ENCODE data around the gene DYNC1LI2. TPM values are rescaled to one million over a fixed set of nuclear protein-coding genes. Genes with fewer than 3 reads are reported as not detected.

DYNC1LI2 gene
- total and polyA plus RNA-seq, 9 of the 15 experiments (the other 6 are each of a cell fraction or from before 2014, with no cell fraction given): 5.1 to 48.9 (median 38.2) TPM

DNA sequence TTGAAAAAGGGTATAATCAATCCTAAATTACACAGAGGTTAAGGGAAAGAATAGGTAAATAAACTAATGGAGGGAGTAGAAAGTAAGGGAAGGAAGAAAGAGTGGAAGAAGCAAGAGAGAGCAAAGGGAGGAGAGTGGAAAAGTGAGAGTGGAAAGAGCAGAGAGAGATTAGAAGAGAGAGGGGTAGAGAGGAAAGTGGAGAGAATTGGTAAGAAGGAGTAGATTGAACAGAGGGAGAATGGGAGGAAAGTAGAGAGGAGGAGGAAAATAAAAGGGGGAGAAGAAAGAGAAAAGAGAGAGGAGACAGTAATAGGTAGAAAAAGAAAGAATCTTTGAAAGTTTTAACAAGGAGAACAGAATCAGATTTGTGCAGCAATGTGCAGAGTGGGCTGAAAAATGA is 25.0 kb upstream of the DYNC1LI2 start:
- ATAC-seq (no peak), FAIRE-seq (no peak), DNase-seq (ENCODE audit: extremely low read depth in 1 of 4, low spot score in 3 of 4) (no peak)
- no peaks in the 10 kb centered on the region for H3K27me3 ChIP-seq (ENCODE audit: control insufficient read depth in 2 of 2, insufficient read depth in 2 of 2, low read length in 2 of 2)
- no peak overlapping the region for H3K4me2 ChIP-seq (ENCODE audit: insufficient read depth, low read length)
- H3K9me3 ChIP-seq (replicated peaks; ENCODE audit: control insufficient read depth, insufficient read depth, low read depth, low read length): no peaks in the 10 kb centered on the region
- 0 out of 2 replicates have a peak overlapping the region, but pooled peaks have one; percentile 35 for H2AFZ ChIP-seq (ENCODE audit: low read depth, low read length)
- no peaks in the 10 kb centered on the region for H4K20me1 ChIP-seq (replicated peaks; ENCODE audit: control insufficient read depth, insufficient read depth, low read length)
- TF ChIP-seq CHD1 (IDR thresholded peaks at IDR 0.05; ENCODE audit: low read length) (no peak), ZNF77 (CRISPR knock-in tag; IDR thresholded peaks at IDR 0.05) (no peak), POLR2AphosphoS5 (IDR thresholded peaks at IDR 0.05; ENCODE audit: control insufficient read depth, insufficient read depth, low read depth, low read length) (no peak), RFX1 (IDR thresholded peaks at IDR 0.05) (no peak), CAMTA2 (CRISPR knock-in tag; conservative IDR thresholded peaks at IDR 0.05) (no peak), HDAC1 (IDR thresholded peaks at IDR 0.05) (0 out of 4 replicates have a peak, but pooled peaks of 1 of the 2 experiments have one; percentile 12), ZNF311 (CRISPR knock-in tag; IDR thresholded peaks at IDR 0.05) (no peak), ZNF644 (tag; IDR thresholded peaks at IDR 0.05; ENCODE audit: low read depth) (no peak), RBM39 (optimal IDR thresholded peaks at IDR 0.05; ENCODE audit: low read depth, low read length) (no peak)
- TF ChIP-seq, protein P1, sequence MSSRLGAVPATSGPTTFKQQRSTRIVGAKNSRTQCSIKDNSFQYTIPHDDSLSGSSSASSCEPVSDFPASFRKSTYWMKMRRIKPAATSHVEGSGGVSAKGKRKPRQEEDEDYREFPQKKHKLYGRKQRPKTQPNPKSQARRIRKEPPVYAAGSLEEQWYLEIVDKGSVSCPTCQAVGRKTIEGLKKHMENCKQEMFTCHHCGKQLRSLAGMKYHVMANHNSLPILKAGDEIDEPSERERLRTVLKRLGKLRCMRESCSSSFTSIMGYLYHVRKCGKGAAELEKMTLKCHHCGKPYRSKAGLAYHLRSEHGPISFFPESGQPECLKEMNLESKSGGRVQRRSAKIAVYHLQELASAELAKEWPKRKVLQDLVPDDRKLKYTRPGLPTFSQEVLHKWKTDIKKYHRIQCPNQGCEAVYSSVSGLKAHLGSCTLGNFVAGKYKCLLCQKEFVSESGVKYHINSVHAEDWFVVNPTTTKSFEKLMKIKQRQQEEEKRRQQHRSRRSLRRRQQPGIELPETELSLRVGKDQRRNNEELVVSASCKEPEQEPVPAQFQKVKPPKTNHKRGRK (tag; IDR thresholded peaks at IDR 0.05): peak; percentile 62
- TF ChIP-seq, protein P2, sequence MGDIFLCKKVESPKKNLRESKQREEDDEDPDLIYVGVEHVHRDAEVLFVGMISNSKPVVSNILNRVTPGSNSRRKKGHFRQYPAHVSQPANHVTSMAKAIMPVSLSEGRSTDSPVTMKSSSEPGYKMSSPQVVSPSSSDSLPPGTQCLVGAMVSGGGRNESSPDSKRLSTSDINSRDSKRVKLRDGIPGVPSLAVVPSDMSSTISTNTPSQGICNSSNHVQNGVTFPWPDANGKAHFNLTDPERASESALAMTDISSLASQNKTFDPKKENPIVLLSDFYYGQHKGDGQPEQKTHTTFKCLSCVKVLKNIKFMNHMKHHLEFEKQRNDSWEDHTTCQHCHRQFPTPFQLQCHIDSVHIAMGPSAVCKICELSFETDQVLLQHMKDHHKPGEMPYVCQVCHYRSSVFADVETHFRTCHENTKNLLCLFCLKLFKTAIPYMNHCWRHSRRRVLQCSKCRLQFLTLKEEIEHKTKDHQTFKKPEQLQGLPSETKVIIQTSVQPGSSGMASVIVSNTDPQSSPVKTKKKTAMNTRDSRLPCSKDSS (IDR thresholded peaks at IDR 0.05; ENCODE audit: low read depth, partially characterized antibody): peak; percentile 50
- TF ChIP-seq, protein P3, sequence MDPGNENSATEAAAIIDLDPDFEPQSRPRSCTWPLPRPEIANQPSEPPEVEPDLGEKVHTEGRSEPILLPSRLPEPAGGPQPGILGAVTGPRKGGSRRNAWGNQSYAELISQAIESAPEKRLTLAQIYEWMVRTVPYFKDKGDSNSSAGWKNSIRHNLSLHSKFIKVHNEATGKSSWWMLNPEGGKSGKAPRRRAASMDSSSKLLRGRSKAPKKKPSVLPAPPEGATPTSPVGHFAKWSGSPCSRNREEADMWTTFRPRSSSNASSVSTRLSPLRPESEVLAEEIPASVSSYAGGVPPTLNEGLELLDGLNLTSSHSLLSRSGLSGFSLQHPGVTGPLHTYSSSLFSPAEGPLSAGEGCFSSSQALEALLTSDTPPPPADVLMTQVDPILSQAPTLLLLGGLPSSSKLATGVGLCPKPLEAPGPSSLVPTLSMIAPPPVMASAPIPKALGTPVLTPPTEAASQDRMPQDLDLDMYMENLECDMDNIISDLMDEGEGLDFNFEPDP (CRISPR knock-in tag; IDR thresholded peaks at IDR 0.05): no peak
- in situ Hi-C loops (cut with MboI): no loop called here
- H3K9ac ChIP-seq (ENCODE audit: insufficient read depth in 1 of 2, low read depth in 2 of 2, low read length in 2 of 2): no peak overlapping the region
- no peak overlapping the region for H3K4me3 ChIP-seq
- H3K9me1 ChIP-seq (ENCODE audit: control insufficient read depth, insufficient read depth, low read length): no peaks in the 10 kb centered on the region
- no TSS peak for BruUV-seq (replicated peaks)
- POLR2A ChIA-PET: no interaction called here
- intact Hi-C loops (cut with micrococcal nuclease): no loop called here
- no peaks in the 10 kb centered on the region; a peak in 1 of 5 replicates for H3K4me1 ChIP-seq (replicated peaks in 1 of 2; ENCODE audit: control insufficient read depth in 2 of 2, insufficient read depth in 2 of 2, low read length in 2 of 2)
- no peaks in the 10 kb centered on the region for H3K36me3 ChIP-seq (ENCODE audit: control insufficient read depth, insufficient read depth, low read length)
- no peak overlapping the region for H3K27ac ChIP-seq (ENCODE audit: extremely low read depth, low read depth, low read length)
- CTCF ChIA-PET (ENCODE audit: low intra/inter-chr PET ratio): no interaction called here
- no peaks in the 10 kb centered on the region for H3K79me2 ChIP-seq (ENCODE audit: control insufficient read depth, insufficient read depth, low read length)

Data from K562 (cell line).